Thyroid gland (tissue), 4 donors: Measurements from ENCODE around the gene FOLR1. TPM values are rescaled to one million over a fixed set of nuclear protein-coding genes. Genes with fewer than 3 reads are reported as not detected.
"Not testable (repeated sequence)": the region's sequence is repeated elsewhere in the genome, so short reads cannot be mapped to it uniquely, and the experiment has no call there.

ENCODE experiments used
- DNase-seq, 2 donors: peaks; one replicate each; pipeline ENCODE4 v3.0.0-alpha.2; 2019
- H3K27ac ChIP-seq, 3 donors: fragments of 200-600 bp; sonication (generic); 1 replicate in 2 of 3; 2 replicates in 1 of 3; pipeline ENCODE4 v1.5.1; 2016 to 2019; ENCODE audit warnings: mild to moderate bottlenecking in 1 of 3, moderate library complexity in 1 of 3
- H3K27me3 ChIP-seq: fragments of 200-600 bp; sonication (generic); one replicate; pipeline ENCODE4 v1.5.1; 2019
- H3K36me3 ChIP-seq, 2 donors: fragments of 200-600 bp; sonication (generic); one replicate each; pipeline ENCODE4 v1.5.1; 2016 to 2019
- H3K4me1 ChIP-seq, 2 donors: fragments of 200-600 bp; sonication (generic); one replicate each; pipeline ENCODE4 v1.5.1; 2017 to 2019
- H3K4me3 ChIP-seq, 3 donors: fragments of 200-600 bp; sonication (generic); replicated peaks in 1 of 3; 1 replicate in 2 of 3; 2 replicates in 1 of 3; pipeline ENCODE4 v1.5.1; 2016; ENCODE audit warnings: mild to moderate bottlenecking in 1 of 3
- H3K9me3 ChIP-seq: fragments of 200-600 bp; sonication (generic); one replicate; pipeline ENCODE4 v1.5.1; 2017
- POLR2A ChIP-seq, 2 donors: fragments of 450-650 bp; IDR thresholded peaks; one replicate each; pipeline ENCODE4 v1.6.1; 2017; ENCODE audit warnings: antibody characterized with exemption in 2 of 2, mild to moderate bottlenecking in 2 of 2, moderate library complexity in 1 of 2
- WGBS, 2 donors: methylation state at CpG; one replicate each; pipeline ENCODE4 v1.1.5; 2017; 5-methylcytosine and 5-hydroxymethylcytosine counted together
- intact Hi-C: fragments of 100-400 bp; cut with DNase I; formaldehyde crosslinking; loops from one replicate; pipeline ENCODE4 v1.15.1; 2023
- total RNA-seq, 4 donors: library from RNA; depleted of rRNA; stranded (reverse); fragments of >200 nt; gene quantifications; one replicate each; pipeline ENCODE4 v1.2.3, GENCODE V29; 2016
- TF ChIP-seq, protein P1 (sequence below), 6 experiments: fragments of 200-600 bp in 3 of 6; fragments of 450-650 bp in 3 of 6; sonication (generic) in 3 of 6; IDR thresholded peaks; one replicate each; pipeline ENCODE4 v1.5.1; 2016 to 2019; ENCODE audit warnings: antibody characterized with exemption in 6 of 6, mild to moderate bottlenecking in 2 of 6, inconsistent platforms in 1 of 6, moderate library complexity in 1 of 6

FOLR1 gene
- total RNA-seq, 4 donors from 2014 or later: 5.5 to 64.9 (median 36.3) TPM

DNA sequence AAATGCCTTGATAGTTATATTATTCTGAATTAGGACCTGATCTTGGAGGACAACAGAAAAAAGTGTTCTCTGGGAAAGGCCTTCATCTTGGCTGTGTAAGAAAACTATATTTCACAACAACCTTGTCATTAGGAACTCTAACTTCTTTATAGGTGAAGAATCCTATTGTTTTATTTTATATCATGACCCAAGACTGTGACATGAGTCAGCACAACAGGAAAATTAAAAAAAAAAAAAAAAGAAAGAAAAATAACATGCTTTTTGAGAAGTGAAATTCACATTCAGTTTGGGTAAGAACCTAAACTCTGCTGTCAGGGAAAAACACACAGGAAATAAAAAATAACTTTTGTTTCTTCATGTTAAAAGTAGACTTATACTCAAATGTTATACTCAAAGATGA, 12.9 kb downstream of the FOLR1 start:
- peak overlapping the region in 2 of 3 donors; percentile 11 to 54 for H3K27ac ChIP-seq
- no peaks in the 10 kb centered on the region for H3K36me3 ChIP-seq
- peaks cover 9 to 11% of the 10 kb centered on the region in 2 donors for H3K4me1 ChIP-seq
- H3K9me3 ChIP-seq: no peaks in the 10 kb centered on the region
- DNase-seq: no peak
- no peaks in the 10 kb centered on the region for H3K27me3 ChIP-seq
- H3K4me3 ChIP-seq: no peak overlapping the region
- intact Hi-C loops: no loop called here
- TF ChIP-seq, protein P1, sequence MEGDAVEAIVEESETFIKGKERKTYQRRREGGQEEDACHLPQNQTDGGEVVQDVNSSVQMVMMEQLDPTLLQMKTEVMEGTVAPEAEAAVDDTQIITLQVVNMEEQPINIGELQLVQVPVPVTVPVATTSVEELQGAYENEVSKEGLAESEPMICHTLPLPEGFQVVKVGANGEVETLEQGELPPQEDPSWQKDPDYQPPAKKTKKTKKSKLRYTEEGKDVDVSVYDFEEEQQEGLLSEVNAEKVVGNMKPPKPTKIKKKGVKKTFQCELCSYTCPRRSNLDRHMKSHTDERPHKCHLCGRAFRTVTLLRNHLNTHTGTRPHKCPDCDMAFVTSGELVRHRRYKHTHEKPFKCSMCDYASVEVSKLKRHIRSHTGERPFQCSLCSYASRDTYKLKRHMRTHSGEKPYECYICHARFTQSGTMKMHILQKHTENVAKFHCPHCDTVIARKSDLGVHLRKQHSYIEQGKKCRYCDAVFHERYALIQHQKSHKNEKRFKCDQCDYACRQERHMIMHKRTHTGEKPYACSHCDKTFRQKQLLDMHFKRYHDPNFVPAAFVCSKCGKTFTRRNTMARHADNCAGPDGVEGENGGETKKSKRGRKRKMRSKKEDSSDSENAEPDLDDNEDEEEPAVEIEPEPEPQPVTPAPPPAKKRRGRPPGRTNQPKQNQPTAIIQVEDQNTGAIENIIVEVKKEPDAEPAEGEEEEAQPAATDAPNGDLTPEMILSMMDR (IDR thresholded peaks at IDR 0.05): no peak
- TF ChIP-seq POLR2A (IDR thresholded peaks at IDR 0.05): no peak

DNA sequence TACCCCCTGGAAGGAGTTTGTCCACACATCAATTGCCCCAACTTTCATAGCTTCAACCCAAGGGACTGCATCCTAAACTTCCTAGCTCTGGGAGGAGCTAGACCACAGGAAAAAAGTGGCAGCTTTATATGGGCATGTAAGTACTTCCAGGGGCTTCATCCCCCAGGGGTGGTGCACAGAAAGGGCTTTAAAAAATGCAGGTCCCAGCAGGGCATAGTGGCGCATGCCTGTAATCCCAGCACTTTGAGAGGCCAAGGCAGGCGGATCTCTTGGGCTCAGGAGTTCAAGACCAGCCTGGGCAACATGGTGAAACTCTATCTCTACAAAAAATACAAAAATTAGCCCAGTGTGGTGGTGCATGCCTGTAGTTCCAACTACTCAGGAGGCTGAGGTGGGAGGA, 14.9 kb downstream of the FOLR1 start:
- intact Hi-C loops, H3K9me3 ChIP-seq, H3K4me3 ChIP-seq, H3K27me3 ChIP-seq, DNase-seq, H3K27ac ChIP-seq, H3K36me3 ChIP-seq: not testable (repeated sequence)
- H3K4me1 ChIP-seq: peaks cover 9 to 11% of the 10 kb centered on the region in 2 donors
- 93% methylated on average over 2 of the region's 2 CpGs for WGBS, 2 donors

DNA sequence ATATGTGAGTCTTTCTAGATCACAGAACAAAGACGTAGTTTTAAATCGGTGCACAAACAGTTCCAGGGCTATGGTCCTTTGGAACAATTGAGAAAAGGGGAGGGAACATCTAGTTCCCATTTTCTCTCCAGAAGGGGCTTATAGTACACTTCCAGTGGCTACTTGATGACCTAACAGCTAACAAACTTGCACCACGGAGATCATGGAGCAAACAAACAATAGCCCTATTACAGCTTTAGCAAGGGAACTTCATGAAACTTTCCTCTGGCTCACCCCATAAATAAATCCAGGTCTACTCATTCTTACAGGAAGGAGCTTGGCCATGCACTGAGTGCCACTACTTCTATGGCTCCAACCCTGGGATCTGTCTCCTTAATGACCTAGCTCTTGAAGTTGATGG, 16.3 kb downstream of the FOLR1 start:
- Histone ChIP-seq H3K36me3 (no peaks in the 10 kb centered on the region), H3K9me3 (no peaks in the 10 kb centered on the region), H3K4me3 (no peak overlapping the region), H3K27ac (no peak overlapping the region), H3K27me3 (no peaks in the 10 kb centered on the region), H3K4me1 (peaks cover 9 to 11% of the 10 kb centered on the region in 2 donors)
- 67 to 71% methylated on average over 3 of the region's 3 CpGs for WGBS, 2 donors
- no peak for DNase-seq
- intact Hi-C loops: no loop called here
- TF ChIP-seq, protein P1 (IDR thresholded peaks at IDR 0.05): no peak
- no peak for TF ChIP-seq POLR2A (IDR thresholded peaks at IDR 0.05)

DNA sequence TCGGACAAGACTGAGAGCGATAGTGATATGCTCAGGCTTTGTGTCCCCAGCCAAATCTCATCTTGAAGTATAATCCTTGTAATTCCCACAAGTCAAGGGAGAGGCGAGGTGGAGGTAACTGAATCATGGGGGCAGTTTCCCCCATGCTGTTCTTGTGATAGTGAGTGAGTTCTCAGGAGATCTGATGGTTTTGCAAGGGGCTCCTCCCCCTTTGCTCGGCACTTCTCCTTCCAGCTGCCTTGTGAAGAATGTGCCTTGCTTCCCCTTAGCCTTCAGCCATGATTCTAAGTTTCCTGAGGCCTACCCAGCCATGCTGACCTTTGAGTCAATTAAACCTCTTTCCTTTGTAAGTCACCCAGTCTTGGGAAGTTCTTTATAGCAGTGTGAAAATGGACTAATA, 17.2 kb downstream of the FOLR1 start:
- peaks cover 9 to 11% of the 10 kb centered on the region in 2 donors for H3K4me1 ChIP-seq
- H3K9me3 ChIP-seq: no peaks in the 10 kb centered on the region
- TF ChIP-seq, protein P1 (IDR thresholded peaks at IDR 0.05): no peak
- no peak for TF ChIP-seq POLR2A (IDR thresholded peaks at IDR 0.05)
- H3K27ac ChIP-seq: no peak overlapping the region
- H3K36me3 ChIP-seq: no peaks in the 10 kb centered on the region
- no peak overlapping the region for H3K4me3 ChIP-seq
- intact Hi-C loops: no loop called here
- WGBS, 2 donors: 75 to 83% methylated on average over 4 of the region's 4 CpGs
- no peaks in the 10 kb centered on the region for H3K27me3 ChIP-seq
- DNase-seq: no peak

DNA sequence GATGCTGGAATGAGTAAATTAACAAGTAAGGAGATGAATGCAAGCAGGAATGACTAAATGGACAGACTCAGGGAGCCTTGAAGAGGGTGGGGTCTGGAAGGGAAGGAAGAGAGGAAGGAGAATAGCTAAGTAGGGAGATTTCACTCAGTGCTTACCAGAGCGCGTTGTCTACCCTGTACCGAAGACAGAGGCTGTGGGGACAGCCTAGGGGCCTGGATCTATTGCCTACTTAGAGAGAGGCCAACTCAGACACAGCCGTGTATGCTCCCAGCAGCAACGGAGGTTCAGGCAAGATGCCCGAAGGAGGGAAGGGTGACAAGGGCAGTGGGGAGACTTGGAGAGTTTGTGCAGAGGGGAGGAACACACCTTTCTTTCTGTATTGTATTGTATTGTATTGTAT, 24.7 kb downstream of the FOLR1 start, which contains the start of gene FOLR2:
TSS of gene FOLR2 (plus strand) at position 157 of the 400 bp plus-strand sequence. CDS start 1,791 bp downstream, outside the sequence.
- Histone ChIP-seq H3K9me3 (no peaks in the 10 kb centered on the region), H3K36me3 (no peaks in the 10 kb centered on the region), H3K27ac (no peak within 1 kb of the TSS), H3K27me3 (no peaks in the 10 kb centered on the region), H3K4me1 (peaks cover 1 to 4% of the 10 kb centered on the region in 2 donors), H3K4me3 (no peak within 1 kb of the TSS)
- 78 to 84% methylated on average over 6 of the region's 6 CpGs for WGBS, 2 donors
- intact Hi-C loops: no loop called here
- TF ChIP-seq, protein P1 (IDR thresholded peaks at IDR 0.05): no peak
- no peak for TF ChIP-seq POLR2A (IDR thresholded peaks at IDR 0.05)
- DNase-seq: no peak

DNA sequence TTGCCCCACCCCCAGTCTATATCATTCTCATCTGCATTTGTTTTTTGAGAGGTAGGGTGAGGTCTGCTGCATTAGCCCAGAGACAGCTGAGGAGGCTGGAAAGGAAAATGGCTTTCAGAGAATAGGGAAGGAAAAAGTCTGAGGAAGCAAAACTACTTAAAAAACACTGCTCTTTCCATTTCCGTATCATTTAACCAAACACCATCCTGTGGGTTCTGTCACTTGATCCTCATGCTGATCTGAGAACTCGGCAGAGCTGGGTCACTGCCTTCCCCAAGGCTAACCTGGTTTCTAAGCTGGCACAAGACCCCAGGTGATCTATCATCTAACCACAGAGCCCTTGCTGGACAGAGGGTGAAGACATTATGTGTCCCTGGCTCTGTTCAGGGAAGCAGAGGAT, 25.9 kb downstream of the FOLR1 start:
- intact Hi-C loops: no loop called here
- Histone ChIP-seq H3K4me1 (peaks cover 13 to 14% of the 10 kb centered on the region in 2 donors), H3K4me3 (no peak overlapping the region), H3K27ac (no peak overlapping the region), H3K27me3 (no peaks in the 10 kb centered on the region), H3K9me3 (no peaks in the 10 kb centered on the region), H3K36me3 (no peaks in the 10 kb centered on the region)
- TF ChIP-seq POLR2A (IDR thresholded peaks at IDR 0.05): no peak
- TF ChIP-seq, protein P1 (IDR thresholded peaks at IDR 0.05): no peak
- WGBS, 2 donors: 48 to 51% methylated on average over 2 of the region's 2 CpGs
- no peak for DNase-seq
